Fibroblast of the aortic adventitia (primary cell): ENCODE results near the gene PHF13. TPM values are rescaled to one million over a fixed set of nuclear protein-coding genes. Genes with fewer than 3 reads are reported as not detected.
"Not testable (repeated sequence)": the region's sequence is repeated elsewhere in the genome, so short reads cannot be mapped to it uniquely, and the experiment has no call there.

Experiments
- DNase-seq: peaks from one replicate; pipeline ENCODE4 v3.0.0-alpha.2; 2010; ENCODE audit warnings: low read depth
- H3K4me3 ChIP-seq: 2 replicates; pipeline ENCODE4 v1.5.1; 2011; ENCODE audit warnings: low read depth, mild to moderate bottlenecking, control low read depth, low read length, moderate library complexity
- CTCF ChIP-seq: IDR thresholded peaks from 2 replicates; pipeline ENCODE4 v1.5.1; 2011; ENCODE audit warnings: mild to moderate bottlenecking, low read length, control low read depth, inconsistent platforms; ENCODE audit not compliant: insufficient read depth
- total RNA-seq: library from RNA; depleted of rRNA; stranded (reverse); fragments of >200 nt; gene quantifications from 2 replicates; pipeline ENCODE4 v1.2.3, GENCODE V29; 2012; ENCODE audit warnings: low replicate concordance

Gene PHF13
- total RNA-seq, 1 donor: 14.7 TPM

- no peak for DNase-seq
- TF ChIP-seq CTCF: no peak
- no peak overlapping the region for H3K4me3 ChIP-seq
These were observed 17.5 kb downstream of the PHF13 start for GRCh38 chr1:6631058-6631457.

GRCh38 chr1:6632588-6633514 is 19.3 kb downstream of the PHF13 start:
- no peak overlapping the region for H3K4me3 ChIP-seq
- no peak for TF ChIP-seq CTCF
- no peak for DNase-seq

GRCh38 chr1:6634371-6635052 is 21.0 kb downstream of the PHF13 start:
- TF ChIP-seq CTCF: peak; percentile 42
- peak; percentile 25 for DNase-seq
- H3K4me3 ChIP-seq: no peak overlapping the region

GRCh38 chr1:6635161-6635909 is 21.8 kb downstream of the PHF13 start:
- H3K4me3 ChIP-seq: no peak overlapping the region
- TF ChIP-seq CTCF: no peak
- no peak for DNase-seq

GRCh38 chr1:6635910-6636760 is 22.6 kb downstream of the PHF13 start:
- no peak for DNase-seq

GRCh38 chr1:6636778-6637177 is 23.2 kb downstream of the PHF13 start:
- DNase-seq, H3K4me3 ChIP-seq: not testable (repeated sequence)

More at GRCh38 chr1:6635910-6636760, 22.6 kb downstream of the PHF13 start:
- peak; percentile 7 for TF ChIP-seq CTCF
- H3K4me3 ChIP-seq: no peak overlapping the region
